CD14-positive monocyte (primary cell): ENCODE measurements around the gene DGKA. TPM values are rescaled to one million over a fixed set of nuclear protein-coding genes. Genes with fewer than 3 reads are reported as not detected.

Source experiments
- DNase-seq, 3 donors: peaks; one replicate each; pipeline ENCODE4 v3.0.0-alpha.2; 2011 to 2022
- H2AFZ ChIP-seq: 2 replicates; pipeline ENCODE4 v1.6.0; 2012; ENCODE audit warnings: mild to moderate bottlenecking, low read depth, low read length, inconsistent platforms; ENCODE audit not compliant: insufficient read depth, poor library complexity, severe bottlenecking
- H3K27ac ChIP-seq, 2 donors: 1 replicate in 1 of 2; 2 replicates in 1 of 2; pipeline ENCODE4 v1.5.1; 2012 to 2013; ENCODE audit warnings: low read length in 2 of 2, control low read depth in 1 of 2, inconsistent platforms in 1 of 2, low read depth in 1 of 2, mild to moderate bottlenecking in 1 of 2
- H3K27me3 ChIP-seq, 2 donors: one replicate each; pipeline versions ENCODE4 v1.6.0 to v1.6.1; 2011 to 2013; ENCODE audit warnings: low read length in 2 of 2; ENCODE audit not compliant: control insufficient read depth in 2 of 2, insufficient read depth in 2 of 2
- H3K36me3 ChIP-seq, 2 donors: replicated peaks in 1 of 2; 1 replicate in 1 of 2; 2 replicates in 1 of 2; pipeline versions ENCODE4 v1.5.1 to v1.6.1; 2012 to 2013; ENCODE audit warnings: low read length in 2 of 2, control low read depth in 1 of 2, inconsistent platforms in 1 of 2, mild to moderate bottlenecking in 1 of 2; ENCODE audit not compliant: insufficient read depth in 2 of 2, control insufficient read depth in 1 of 2
- H3K4me1 ChIP-seq, 2 donors: 1 replicate in 1 of 2; 2 replicates in 1 of 2; pipeline versions ENCODE4 v1.5.1 to v1.6.1; 2012 to 2013; ENCODE audit warnings: low read length in 2 of 2, control low read depth in 1 of 2, inconsistent platforms in 1 of 2, mild to moderate bottlenecking in 1 of 2, moderate library complexity in 1 of 2; ENCODE audit not compliant: insufficient read depth in 2 of 2, control insufficient read depth in 1 of 2
- H3K4me2 ChIP-seq: replicated peaks from 2 replicates; pipeline ENCODE3; 2012; ENCODE audit warnings: low read length, moderate library complexity, mild to moderate bottlenecking; ENCODE audit not compliant: poor library complexity, severe bottlenecking; ENCODE audit errors: extremely low read depth
- H3K4me3 ChIP-seq, 3 experiments: fragments of 200-600 bp in 1 of 3; sonication (generic) in 1 of 3; replicated peaks in 1 of 3; 1 replicate in 2 of 3; 2 replicates in 1 of 3; pipeline ENCODE4 v1.5.1; 2011 to 2013; ENCODE audit warnings: low read length in 3 of 3, mild to moderate bottlenecking in 3 of 3, control low read depth in 2 of 3, low read depth in 2 of 3, inconsistent platforms in 1 of 3, moderate library complexity in 1 of 3
- H3K79me2 ChIP-seq: 2 replicates; pipeline ENCODE4 v1.6.0; 2012; ENCODE audit warnings: mild to moderate bottlenecking, control low read depth, inconsistent platforms, low read length, moderate library complexity; ENCODE audit not compliant: insufficient read depth
- H3K9ac ChIP-seq: 2 replicates; pipeline ENCODE4 v1.6.0; 2017; ENCODE audit warnings: low read length, mild to moderate bottlenecking; ENCODE audit not compliant: insufficient read depth, poor library complexity, severe bottlenecking
- H3K9me3 ChIP-seq, 2 donors: replicated peaks in 1 of 2; 1 replicate in 1 of 2; 2 replicates in 1 of 2; pipeline versions ENCODE4 v1.5.1 to v1.6.1; 2012 to 2013; ENCODE audit warnings: low read length in 2 of 2, control low read depth in 1 of 2; ENCODE audit not compliant: control insufficient read depth in 1 of 2, insufficient read depth in 1 of 2
- H4K20me1 ChIP-seq: 2 replicates; pipeline ENCODE4 v1.6.0; 2012; ENCODE audit warnings: mild to moderate bottlenecking, low read length, control low read depth, moderate library complexity; ENCODE audit not compliant: insufficient read depth
- H3K27ac Mint-ChIP-seq, 7 donors: one replicate each; pipeline ENCODE4 v1.8.0; 2020; ENCODE audit warnings: mild to moderate bottlenecking in 7 of 7, mixed read lengths in 7 of 7, moderate library complexity in 6 of 7, inconsistent platforms in 2 of 7
- H3K27me3 Mint-ChIP-seq, 3 donors: one replicate each; pipeline ENCODE4 v1.8.0; 2021 to 2022; ENCODE audit warnings: low read depth in 3 of 3, mild to moderate bottlenecking in 3 of 3, mixed read lengths in 3 of 3, moderate library complexity in 3 of 3, inconsistent platforms in 1 of 3
- H3K36me3 Mint-ChIP-seq, 2 donors: one replicate each; pipeline ENCODE4 v1.8.0; 2020; ENCODE audit warnings: mixed read lengths in 2 of 2, inconsistent platforms in 1 of 2, mild to moderate bottlenecking in 1 of 2
- H3K4me1 Mint-ChIP-seq: one replicate; pipeline ENCODE4 v1.8.0; 2020; ENCODE audit warnings: mild to moderate bottlenecking, mixed read lengths
- H3K4me3 Mint-ChIP-seq, 2 donors: one replicate each; pipeline ENCODE4 v1.8.0; 2020; ENCODE audit warnings: mild to moderate bottlenecking in 2 of 2, mixed read lengths in 2 of 2, moderate library complexity in 1 of 2
- H3K9me3 Mint-ChIP-seq, 7 donors: one replicate each; pipeline ENCODE4 v1.8.0; 2020 to 2022; ENCODE audit warnings: mixed read lengths in 7 of 7, mild to moderate bottlenecking in 6 of 7, moderate library complexity in 6 of 7, inconsistent platforms in 2 of 7
- WGBS: methylation state at CpG from one replicate; pipeline ENCODE4 v1.1.5; 2013; ENCODE audit warnings: missing lambda C conversion rate; ENCODE audit not compliant: insufficient coverage; 5-methylcytosine and 5-hydroxymethylcytosine counted together
- intact Hi-C, 2 donors: fragments of 100-400 bp; cut with micrococcal nuclease; formaldehyde crosslinking; loops; one replicate each; pipeline versions ENCODE4 v1.15.0 to v1.15.1; 2023
- polyA plus RNA-seq, 3 donors: library from polyadenylated mRNA; depleted of rRNA in 1 of 3; unstranded in 2 of 3; stranded (reverse) in 1 of 3; fragments of 300-500 nt in 2 of 3; fragments of >200 nt in 1 of 3; fragmentation: Illumina TruSeq in 2 of 3; gene quantifications; 1 replicate in 2 of 3; 2 replicates in 1 of 3; pipeline ENCODE4 v1.2.3, GENCODE V29; 2012 to 2021
- TF ChIP-seq, protein P1 (sequence below): fragments of 200-600 bp; IDR thresholded peaks from one replicate; pipeline ENCODE4 v1.8.0; 2022; ENCODE audit warnings: antibody characterized with exemption, mild to moderate bottlenecking

DGKA gene
- polyA plus RNA-seq, 3 donors, result 16.0 to 99.1 (median 21.4) TPM

DNA sequence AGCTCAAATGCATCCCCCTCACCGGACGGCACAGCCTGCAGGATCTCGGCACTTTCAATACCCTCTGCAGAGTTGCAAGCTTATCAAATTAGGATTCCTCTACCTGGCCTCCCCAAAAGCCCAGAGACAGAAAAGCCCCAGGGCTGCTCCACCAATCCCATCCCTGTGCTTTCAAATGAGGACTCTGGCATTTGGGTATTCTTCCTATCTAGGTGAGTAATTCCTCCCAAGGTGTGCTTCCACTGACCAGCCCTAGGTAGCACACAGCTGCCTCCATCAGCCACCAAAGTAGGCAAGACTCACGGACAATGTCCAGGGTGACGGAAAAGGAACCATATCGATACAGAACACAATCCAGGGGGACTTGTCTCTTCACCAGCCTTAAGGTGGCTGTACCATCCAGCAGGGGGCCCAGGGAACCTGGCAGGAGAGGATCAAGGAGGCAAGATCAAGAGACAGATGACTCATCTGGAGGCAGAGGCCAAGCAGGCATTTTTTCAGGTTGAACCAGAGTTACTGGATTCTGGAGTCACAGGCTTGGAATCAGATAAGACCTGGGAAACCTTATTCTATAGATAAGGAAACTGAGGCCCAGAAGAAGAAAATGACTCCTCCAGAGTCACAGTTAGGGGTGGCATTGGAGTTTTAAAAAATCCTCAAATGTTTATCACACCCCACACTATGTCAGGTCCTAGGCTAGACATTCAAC lies 25.0 kb downstream of the DGKA start:
- Histone ChIP-seq H3K79me2 (no peaks in the 10 kb centered on the region), H3K27ac (no peak overlapping the region), H3K4me1 (no peaks in the 10 kb centered on the region), H3K36me3 (peaks cover 35 to 36% of the 10 kb centered on the region in 2 donors), H3K4me2 (no peak overlapping the region), H2AFZ (no peak overlapping the region), H3K9ac (no peak overlapping the region), H3K27me3 (no peaks in the 10 kb centered on the region), H3K9me3 (no peaks in the 10 kb centered on the region), H3K4me3 (no peak overlapping the region), H4K20me1 (no peaks in the 10 kb centered on the region)
- peaks cover 2% of the 10 kb centered on the region for H3K4me1 Mint-ChIP-seq
- H3K9me3 Mint-ChIP-seq, result no peaks in the 10 kb centered on the region
- peaks cover 35 to 36% of the 10 kb centered on the region in 2 donors for H3K36me3 Mint-ChIP-seq
- peak in 2 of 3 donors; percentile 16 to 43 for DNase-seq
- TF ChIP-seq, protein P1, sequence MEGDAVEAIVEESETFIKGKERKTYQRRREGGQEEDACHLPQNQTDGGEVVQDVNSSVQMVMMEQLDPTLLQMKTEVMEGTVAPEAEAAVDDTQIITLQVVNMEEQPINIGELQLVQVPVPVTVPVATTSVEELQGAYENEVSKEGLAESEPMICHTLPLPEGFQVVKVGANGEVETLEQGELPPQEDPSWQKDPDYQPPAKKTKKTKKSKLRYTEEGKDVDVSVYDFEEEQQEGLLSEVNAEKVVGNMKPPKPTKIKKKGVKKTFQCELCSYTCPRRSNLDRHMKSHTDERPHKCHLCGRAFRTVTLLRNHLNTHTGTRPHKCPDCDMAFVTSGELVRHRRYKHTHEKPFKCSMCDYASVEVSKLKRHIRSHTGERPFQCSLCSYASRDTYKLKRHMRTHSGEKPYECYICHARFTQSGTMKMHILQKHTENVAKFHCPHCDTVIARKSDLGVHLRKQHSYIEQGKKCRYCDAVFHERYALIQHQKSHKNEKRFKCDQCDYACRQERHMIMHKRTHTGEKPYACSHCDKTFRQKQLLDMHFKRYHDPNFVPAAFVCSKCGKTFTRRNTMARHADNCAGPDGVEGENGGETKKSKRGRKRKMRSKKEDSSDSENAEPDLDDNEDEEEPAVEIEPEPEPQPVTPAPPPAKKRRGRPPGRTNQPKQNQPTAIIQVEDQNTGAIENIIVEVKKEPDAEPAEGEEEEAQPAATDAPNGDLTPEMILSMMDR, result peak; percentile 18
- peak overlapping the region in 2 of 7 donors; percentile 59 to 73 for H3K27ac Mint-ChIP-seq
- 95% methylated on average over 5 of the region's 6 CpGs for WGBS
- peaks cover 0 to 7% (median 1%) of the 10 kb centered on the region in 3 donors for H3K27me3 Mint-ChIP-seq
- intact Hi-C loops, result no loop called here
- no peak overlapping the region for H3K4me3 Mint-ChIP-seq

DNA sequence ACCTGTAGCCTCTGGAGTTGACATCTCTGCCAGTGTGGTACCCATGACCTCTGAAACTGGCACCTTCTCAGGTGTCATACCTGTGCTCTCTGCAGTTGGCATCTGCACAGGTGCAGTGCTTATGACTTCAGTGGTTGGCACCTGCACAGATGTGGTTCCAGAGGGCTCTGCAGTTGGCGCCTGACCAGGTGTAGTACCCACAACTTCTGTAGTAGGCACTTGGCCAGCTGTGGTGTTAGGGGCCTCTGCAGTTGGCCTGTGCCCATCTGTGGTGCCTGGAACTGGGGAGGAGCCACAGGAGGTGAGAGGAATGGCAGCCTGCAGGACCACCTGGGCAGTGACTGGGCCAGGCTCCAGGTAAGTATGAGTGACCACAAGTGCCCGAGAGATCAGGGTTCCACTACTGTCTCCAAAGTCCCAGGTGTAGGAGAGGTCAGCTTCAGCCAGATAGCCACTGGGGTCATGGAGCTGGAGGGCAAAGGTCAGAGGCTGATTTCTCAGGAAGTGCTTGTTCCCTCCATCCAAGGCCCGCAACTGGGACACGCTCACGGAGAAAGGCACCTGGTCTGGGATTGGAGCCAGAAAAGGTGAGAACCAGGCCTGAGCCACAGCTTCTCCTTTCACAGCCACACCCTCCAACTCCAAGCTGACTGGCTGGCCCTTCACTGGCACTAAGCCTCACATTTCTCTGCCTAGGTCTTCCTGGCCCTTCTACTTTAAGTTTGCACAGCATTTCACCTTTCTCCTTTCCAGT lies 26.3 kb downstream of the DGKA start:
- H3K36me3 Mint-ChIP-seq, result peaks cover 22 to 23% of the 10 kb centered on the region in 2 donors
- no peaks in the 10 kb centered on the region for H3K9me3 Mint-ChIP-seq
- no peak overlapping the region for H3K4me3 ChIP-seq
- H3K27me3 Mint-ChIP-seq, result peaks cover 0 to 7% (median 1%) of the 10 kb centered on the region in 3 donors
- no peak overlapping the region for H3K9ac ChIP-seq
- no peak overlapping the region for H3K4me3 Mint-ChIP-seq
- no peak overlapping the region for H3K4me2 ChIP-seq
- peaks cover 21 to 22% of the 10 kb centered on the region in 2 donors for H3K36me3 ChIP-seq
- no peaks in the 10 kb centered on the region for H3K4me1 ChIP-seq
- TF ChIP-seq, protein P1, result no peak
- no peaks in the 10 kb centered on the region for H4K20me1 ChIP-seq
- intact Hi-C loops, result no loop called here
- WGBS, result 88% methylated on average over 5 of the region's 5 CpGs
- H3K27ac ChIP-seq, result no peak overlapping the region
- H3K27me3 ChIP-seq, result no peaks in the 10 kb centered on the region
- H3K9me3 ChIP-seq, result no peaks in the 10 kb centered on the region
- no peak for DNase-seq
- no peaks in the 10 kb centered on the region for H3K79me2 ChIP-seq
- H2AFZ ChIP-seq, result no peak overlapping the region
- peaks cover 2% of the 10 kb centered on the region for H3K4me1 Mint-ChIP-seq
- no peak overlapping the region for H3K27ac Mint-ChIP-seq
